ENCODE measurements around the gene ATP8B3.
A peak's percentile ranks its signal among the peaks of the same experiment; 100 is the strongest.
"Not testable (repeated sequence)": the region's sequence is repeated elsewhere in the genome, so short reads cannot be mapped to it uniquely, and the experiment has no call there.

The ATP8B3 gene

GRCh38 chr19:1816530-1817298 lies 4.6 kb upstream of the ATP8B3 start:
- DNase-seq: no peak

- DNase-seq: no peak
Measured at GRCh38 chr19:1815605-1816529, 3.8 kb upstream of the ATP8B3 start.

- DNase-seq: no peak
Measured at GRCh38 chr19:1814833-1815604, 2.9 kb upstream of the ATP8B3 start.

GRCh38 chr19:1814391-1814790 lies 2.3 kb upstream of the ATP8B3 start:
- no peak for DNase-seq

GRCh38 chr19:1813192-1814182 lies 1.4 kb upstream of the ATP8B3 start:
- DNase-seq: no peak

GRCh38 chr19:1812426-1813191 lies 533 bp upstream of the ATP8B3 start:
- DNase-seq: peak; percentile 68

GRCh38 chr19:1811472-1811894 lies 593 bp downstream of the ATP8B3 start:
- peak; percentile 32 for DNase-seq

- no peak for DNase-seq
Measured at GRCh38 chr19:1810439-1811160, 1.5 kb downstream of the ATP8B3 start.

GRCh38 chr19:1809678-1810077 lies 2.4 kb downstream of the ATP8B3 start:
- DNase-seq: no peak

GRCh38 chr19:1808395-1808731 lies 3.7 kb downstream of the ATP8B3 start:
- no peak for DNase-seq

GRCh38 chr19:1807695-1808394 lies 4.2 kb downstream of the ATP8B3 start:
- no peak for DNase-seq

GRCh38 chr19:1807030-1807694 lies 4.9 kb downstream of the ATP8B3 start:
- DNase-seq: no peak

GRCh38 chr19:1806184-1807029 lies 5.7 kb downstream of the ATP8B3 start:
- DNase-seq: no peak

GRCh38 chr19:1805401-1806183 lies 6.5 kb downstream of the ATP8B3 start:
- no peak for DNase-seq

- DNase-seq: no peak
Measured at GRCh38 chr19:1804858-1805257, 7.2 kb downstream of the ATP8B3 start.

GRCh38 chr19:1799695-1800342 lies 12.3 kb downstream of the ATP8B3 start:
- DNase-seq: no peak

GRCh38 chr19:1797313-1797712 lies 14.8 kb downstream of the ATP8B3 start:
- DNase-seq: not testable (repeated sequence)

Data from activated CD4-positive, alpha-beta T cell treated with anti-CD3 and anti-CD28 coated beads for 1 hour (primary cell).